GM06990 (cell line): ENCODE measurements around the gene APOB.

ENCODE experiments used
- DNase-seq: peaks from one replicate; pipeline ENCODE4 v3.0.0-alpha.2; 2011; ENCODE audit not compliant: insufficient read length; ENCODE audit errors: extremely low read depth
- H3K27me3 ChIP-seq: replicated peaks from 2 replicates; pipeline ENCODE4 v1.6.0; 2011; ENCODE audit warnings: low read length; ENCODE audit not compliant: control insufficient read depth, insufficient read depth
- H3K36me3 ChIP-seq: 2 replicates; pipeline ENCODE4 v1.5.1; 2011; ENCODE audit warnings: low read length; ENCODE audit not compliant: control insufficient read depth, insufficient read depth
- H3K4me3 ChIP-seq: replicated peaks from 2 replicates; pipeline ENCODE4 v1.5.1; 2011; ENCODE audit warnings: low read depth, mild to moderate bottlenecking, control low read depth, low read length
- CTCF ChIP-seq: IDR thresholded peaks from 2 replicates; pipeline ENCODE4 v1.5.1; 2011; ENCODE audit warnings: low read length, control low read depth, mild to moderate bottlenecking, inconsistent platforms; ENCODE audit not compliant: insufficient read depth, poor library complexity, severe bottlenecking

Gene APOB

GRCh38 chr2:21072477-21073242 lies 28.8 kb upstream of the APOB start:
- Histone ChIP-seq H3K27me3 (no peaks in the 10 kb centered on the region), H3K4me3 (no peak overlapping the region), H3K36me3 (no peaks in the 10 kb centered on the region)
- DNase-seq = no peak
- TF ChIP-seq CTCF = peak; percentile 13

- Histone ChIP-seq H3K27me3 (no peaks in the 10 kb centered on the region), H3K36me3 (no peaks in the 10 kb centered on the region), H3K4me3 (no peak overlapping the region)
- TF ChIP-seq CTCF = no peak
- no peak for DNase-seq
Measured at GRCh38 chr2:21070341-21071257, 26.7 kb upstream of the APOB start.

GRCh38 chr2:21069746-21070340 lies 26.0 kb upstream of the APOB start:
- Histone ChIP-seq H3K27me3 (no peaks in the 10 kb centered on the region), H3K4me3 (no peak overlapping the region), H3K36me3 (no peaks in the 10 kb centered on the region)
- no peak for TF ChIP-seq CTCF
- DNase-seq = no peak

GRCh38 chr2:21067859-21068537 lies 24.1 kb upstream of the APOB start:
- no peak for DNase-seq
- TF ChIP-seq CTCF = no peak
- Histone ChIP-seq H3K4me3 (no peak overlapping the region), H3K27me3 (no peaks in the 10 kb centered on the region), H3K36me3 (no peaks in the 10 kb centered on the region)

GRCh38 chr2:21067125-21067524 lies 23.3 kb upstream of the APOB start:
- DNase-seq = no peak
- Histone ChIP-seq H3K4me3 (no peak overlapping the region), H3K36me3 (no peaks in the 10 kb centered on the region), H3K27me3 (no peaks in the 10 kb centered on the region)
- TF ChIP-seq CTCF = no peak
